ENCODE results near the gene HS3ST4. TPM values are rescaled to one million over a fixed set of nuclear protein-coding genes. Genes with fewer than 3 reads are reported as not detected.

HS3ST4 gene
- total and polyA plus RNA-seq, 2 donors from 2014 or later: not detected

DNA sequence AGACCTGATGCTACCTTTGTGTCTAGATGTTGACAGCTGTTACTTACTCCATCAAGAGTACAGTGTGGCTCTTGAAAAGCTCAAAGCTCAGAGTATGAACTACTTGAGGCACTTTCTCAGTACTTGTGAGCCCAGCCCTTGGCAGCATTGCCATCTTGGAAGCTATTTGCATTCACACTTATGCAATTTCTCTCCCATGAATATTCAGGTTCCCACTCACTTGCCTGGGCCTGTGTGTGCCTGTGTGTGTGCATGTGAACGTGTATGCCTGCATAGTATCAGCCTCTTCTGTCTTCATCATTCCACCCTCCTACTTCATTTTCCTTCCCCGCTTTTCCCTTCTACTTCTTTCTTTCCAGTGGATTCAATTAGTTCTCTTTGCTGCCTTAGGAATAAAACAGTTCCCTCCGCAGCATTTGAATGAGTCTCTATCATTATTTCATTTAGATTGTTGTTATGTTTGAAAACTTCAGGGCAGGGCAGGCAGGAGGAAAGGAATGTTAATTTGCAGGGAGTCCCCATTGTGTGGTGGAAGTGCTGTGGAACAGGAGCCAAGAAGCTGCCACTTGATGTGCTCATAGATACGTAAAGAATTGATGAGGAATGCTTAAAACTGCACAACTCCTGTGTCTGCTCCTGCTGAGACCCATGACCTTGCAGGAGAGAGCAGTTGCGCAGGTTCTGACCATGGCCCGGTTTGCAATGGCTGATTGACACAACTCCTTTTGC lies 58.9 kb downstream of the HS3ST4 start:
- H3K4me3 ChIP-seq (ENCODE audit: low read length in 3 of 3): no peak overlapping the region
- H3K27ac ChIP-seq (ENCODE audit: low read depth in 2 of 2, low read length in 2 of 2): no peak overlapping the region
- no peaks in the 10 kb centered on the region for H3K27me3 ChIP-seq (ENCODE audit: control insufficient read depth, insufficient read depth, low read length)
- no peak for TF ChIP-seq CTCF (IDR thresholded peaks at IDR 0.05; ENCODE audit: borderline replicate concordance, extremely low read depth, insufficient read depth)
- no peaks in the 10 kb centered on the region for H3K36me3 ChIP-seq (ENCODE audit: control insufficient read depth in 2 of 3, insufficient read depth in 3 of 3, low read length in 3 of 3)
- peaks cover 0 to 9% (median 2%) of the 10 kb centered on the region in 3 donors for H3K9me3 ChIP-seq (ENCODE audit: control insufficient read depth in 2 of 3, insufficient read depth in 1 of 3, low read length in 3 of 3)
- intact Hi-C loops (cut with DNase I): no loop called here
- DNase-seq: no peak
- H3K4me1 ChIP-seq (ENCODE audit: control insufficient read depth in 2 of 3, insufficient read depth in 2 of 3, low read depth in 1 of 3, low read length in 3 of 3): no peaks in the 10 kb centered on the region
- FAIRE-seq: no peak
- H3K9ac ChIP-seq (ENCODE audit: low read length in 3 of 3): no peak overlapping the region

- no peaks in the 10 kb centered on the region for H3K36me3 ChIP-seq (ENCODE audit: control insufficient read depth in 2 of 3, insufficient read depth in 3 of 3, low read length in 3 of 3)
- TF ChIP-seq CTCF (IDR thresholded peaks at IDR 0.05; ENCODE audit: borderline replicate concordance, extremely low read depth, insufficient read depth): no peak
- DNase-seq (no peak), FAIRE-seq (no peak)
- H3K9me3 ChIP-seq (ENCODE audit: control insufficient read depth in 2 of 3, insufficient read depth in 1 of 3, low read length in 3 of 3): peaks cover 0 to 9% (median 2%) of the 10 kb centered on the region in 3 donors
- intact Hi-C loops (cut with DNase I): no loop called here
- no peak overlapping the region for H3K4me3 ChIP-seq (ENCODE audit: low read length in 3 of 3)
- no peaks in the 10 kb centered on the region for H3K27me3 ChIP-seq (ENCODE audit: control insufficient read depth, insufficient read depth, low read length)
- no peak overlapping the region for H3K9ac ChIP-seq (ENCODE audit: low read length in 3 of 3)
- no peaks in the 10 kb centered on the region for H3K4me1 ChIP-seq (ENCODE audit: control insufficient read depth in 2 of 3, insufficient read depth in 2 of 3, low read depth in 1 of 3, low read length in 3 of 3)
- no peak overlapping the region for H3K27ac ChIP-seq (ENCODE audit: low read depth in 2 of 2, low read length in 2 of 2)
Observed at GRCh38 chr16:25751230-25751835, 59.6 kb downstream of the HS3ST4 start.

- intact Hi-C loops (cut with DNase I): no loop called here
- no peak overlapping the region for H3K4me3 ChIP-seq (ENCODE audit: low read length in 3 of 3)
- no peaks in the 10 kb centered on the region for H3K4me1 ChIP-seq (ENCODE audit: control insufficient read depth in 2 of 3, insufficient read depth in 2 of 3, low read depth in 1 of 3, low read length in 3 of 3)
- no peak overlapping the region for H3K9ac ChIP-seq (ENCODE audit: low read length in 3 of 3)
- FAIRE-seq (no peak), DNase-seq (no peak)
- H3K27ac ChIP-seq (ENCODE audit: low read depth in 2 of 2, low read length in 2 of 2): no peak overlapping the region
- TF ChIP-seq CTCF (IDR thresholded peaks at IDR 0.05; ENCODE audit: borderline replicate concordance, extremely low read depth, insufficient read depth): no peak
- no peaks in the 10 kb centered on the region for H3K27me3 ChIP-seq (ENCODE audit: control insufficient read depth, insufficient read depth, low read length)
- H3K9me3 ChIP-seq (ENCODE audit: control insufficient read depth in 2 of 3, insufficient read depth in 1 of 3, low read length in 3 of 3): no peaks in the 10 kb centered on the region
- H3K36me3 ChIP-seq (ENCODE audit: control insufficient read depth in 2 of 3, insufficient read depth in 3 of 3, low read length in 3 of 3): no peaks in the 10 kb centered on the region
Observed at GRCh38 chr16:25764466-25764865, 72.7 kb downstream of the HS3ST4 start.
